H1 (cell line): ENCODE measurements around the gene NELL1. TPM values are rescaled to one million over a fixed set of nuclear protein-coding genes. Genes with fewer than 3 reads are reported as not detected.

Experiments used
- CTCF ChIA-PET: fragments of 300-600 bp; sonication (Branson Sonifier 250); formaldehyde crosslinking; loops from one replicate; lab custom pipeline; 2021; ENCODE audit not compliant: partially characterized antibody; lab: Charles Lee
- POLR2A ChIA-PET: fragments of 300-600 bp; sonication (Branson Sonifier 250); formaldehyde crosslinking; loops from one replicate; lab custom pipeline; 2021; ENCODE audit warnings: inconsistent platforms; ENCODE audit not compliant: partially characterized antibody; lab: Charles Lee
- DNase-seq, 2 experiments: peaks; one replicate each; pipeline versions ENCODE4 v3.0.0 to v3.0.0-alpha.2; 2010 to 2022; ENCODE audit warnings: low spot score in 2 of 2, low read depth in 1 of 2, mixed read lengths in 1 of 2
- FAIRE-seq: peaks from 2 replicates; lab custom pipeline; 2011; peaks lifted over from hg19 to GRCh38; lab: Jason Lieb, UNC
- H2AFZ ChIP-seq: 2 replicates; pipeline ENCODE4 v1.8.1; 2012; ENCODE audit warnings: low read length, inconsistent platforms
- H2AK5ac ChIP-seq: 2 replicates; pipeline ENCODE4 v1.6.1; 2013; ENCODE audit warnings: low read depth, low read length
- H2BK120ac ChIP-seq: replicated peaks from 2 replicates; pipeline ENCODE3; 2013; ENCODE audit warnings: low read depth, low read length, inconsistent platforms
- H2BK12ac ChIP-seq: 2 replicates; pipeline ENCODE4 v1.6.1; 2013; ENCODE audit warnings: low read depth, low read length
- H2BK15ac ChIP-seq: 2 replicates; pipeline ENCODE4 v1.6.1; 2013; ENCODE audit warnings: low read length
- H2BK20ac ChIP-seq: 2 replicates; pipeline ENCODE4 v1.6.1; 2013; ENCODE audit warnings: low read length
- H2BK5ac ChIP-seq: 2 replicates; pipeline ENCODE4 v1.6.1; 2013; ENCODE audit warnings: low read depth, low read length
- H3K14ac ChIP-seq: 2 replicates; pipeline ENCODE4 v1.6.1; 2013; ENCODE audit warnings: inconsistent platforms; ENCODE audit not compliant: insufficient read length
- H3K18ac ChIP-seq: 2 replicates; pipeline ENCODE4 v1.6.1; 2013; ENCODE audit warnings: low read length; ENCODE audit errors: extremely low read depth
- H3K23ac ChIP-seq: 2 replicates; pipeline ENCODE4 v1.6.1; 2013; ENCODE audit warnings: inconsistent platforms; ENCODE audit not compliant: insufficient read length
- H3K23me2 ChIP-seq: 2 replicates; pipeline ENCODE4 v1.6.1; 2013; ENCODE audit warnings: low read depth, low read length
- H3K27ac ChIP-seq: 2 replicates; pipeline ENCODE4 v1.6.1; 2011; ENCODE audit warnings: low read depth, low read length, inconsistent platforms
- H3K27me3 ChIP-seq, 4 experiments: replicated peaks in 1 of 4; 1 replicate in 1 of 4; 2 replicates in 3 of 4; pipeline versions ENCODE4 v1.6.1 to v1.8.1; 2011 to 2013; ENCODE audit warnings: low read length in 3 of 4, mild to moderate bottlenecking in 3 of 4, inconsistent platforms in 2 of 4, mixed read lengths in 2 of 4, moderate library complexity in 1 of 4; ENCODE audit not compliant: control insufficient read depth in 3 of 4, insufficient read depth in 3 of 4; ENCODE audit errors: extremely low read depth in 1 of 4
- H3K36me3 ChIP-seq, 4 experiments: 2 replicates each; pipeline versions ENCODE4 v1.6.1 to v1.8.1; 2011 to 2013; ENCODE audit warnings: mild to moderate bottlenecking in 4 of 4, low read length in 3 of 4, moderate library complexity in 2 of 4, control low read depth in 1 of 4, inconsistent platforms in 1 of 4; ENCODE audit not compliant: insufficient read depth in 4 of 4, control insufficient read depth in 2 of 4
- H3K4ac ChIP-seq: replicated peaks from 2 replicates; pipeline ENCODE3; 2013; ENCODE audit warnings: low read length, low read depth, mixed read lengths, inconsistent platforms; ENCODE audit not compliant: insufficient read length
- H3K4me1 ChIP-seq, 4 experiments: replicated peaks in 1 of 4; 1 replicate in 1 of 4; 2 replicates in 3 of 4; pipeline versions ENCODE4 v1.6.1 to v1.8.1; 2011 to 2013; ENCODE audit warnings: low read length in 3 of 4, inconsistent platforms in 2 of 4, mixed read lengths in 1 of 4; ENCODE audit not compliant: insufficient read depth in 4 of 4, control insufficient read depth in 3 of 4
- H3K4me2 ChIP-seq, 2 experiments: 2 replicates each; pipeline versions ENCODE4 v1.6.1 to v1.8.1; 2011 to 2013; ENCODE audit warnings: low read depth in 2 of 2, low read length in 2 of 2, control low read depth in 1 of 2, inconsistent platforms in 1 of 2, mild to moderate bottlenecking in 1 of 2; ENCODE audit not compliant: insufficient read depth in 1 of 2
- H3K4me3 ChIP-seq, 4 experiments: fragments of 200-600, 300-600 bp in 1 of 4; sonication (generic), shearing (Covaris generic), sonication (Bioruptor Twin) in 1 of 4; 2 replicates each; pipeline versions ENCODE4 v1.5.1 to v1.8.1; 2011 to 2016; ENCODE audit warnings: low read length in 4 of 4, low read depth in 3 of 4, control low read depth in 2 of 4, inconsistent platforms in 2 of 4, mild to moderate bottlenecking in 2 of 4, mixed read lengths in 1 of 4, moderate library complexity in 1 of 4; ENCODE audit not compliant: insufficient read depth in 2 of 4; ENCODE audit errors: extremely low read depth in 1 of 4
- H3K56ac ChIP-seq: replicated peaks from 2 replicates; pipeline ENCODE3; 2013; ENCODE audit warnings: low read depth, mild to moderate bottlenecking, mixed read lengths, low read length, inconsistent platforms; ENCODE audit not compliant: insufficient read length
- H3K79me1 ChIP-seq: 2 replicates; pipeline ENCODE4 v1.6.1; 2013; ENCODE audit warnings: low read depth, low read length, control low read depth
- H3K79me2 ChIP-seq, 2 experiments: 2 replicates each; pipeline versions ENCODE4 v1.6.1 to v1.8.1; 2012 to 2013; ENCODE audit warnings: low read length in 2 of 2, mild to moderate bottlenecking in 2 of 2, inconsistent platforms in 1 of 2; ENCODE audit not compliant: insufficient read depth in 2 of 2, control insufficient read depth in 1 of 2
- H3K9ac ChIP-seq, 4 experiments: replicated peaks in 1 of 4; 1 replicate in 1 of 4; 2 replicates in 3 of 4; pipeline versions ENCODE4 v1.6.1 to v1.8.1; 2011 to 2013; ENCODE audit warnings: low read depth in 3 of 4, low read length in 3 of 4, control low read depth in 2 of 4, mild to moderate bottlenecking in 2 of 4, moderate library complexity in 2 of 4, inconsistent platforms in 1 of 4; ENCODE audit errors: extremely low read depth in 1 of 4
- H3K9me3 ChIP-seq, 2 experiments: 2 replicates each; pipeline versions ENCODE4 v1.6.1 to v1.8.1; 2012 to 2013; ENCODE audit warnings: mild to moderate bottlenecking in 2 of 2, moderate library complexity in 2 of 2, control low read depth in 1 of 2, inconsistent platforms in 1 of 2, low read depth in 1 of 2, low read length in 1 of 2, mixed read lengths in 1 of 2; ENCODE audit not compliant: insufficient read depth in 2 of 2
- H4K20me1 ChIP-seq, 2 experiments: replicated peaks in 1 of 2; 2 replicates each; pipeline versions ENCODE3 to v1.8.1; 2011 to 2013; ENCODE audit warnings: inconsistent platforms in 2 of 2, low read length in 2 of 2, mild to moderate bottlenecking in 1 of 2; ENCODE audit not compliant: insufficient read depth in 2 of 2, control insufficient read depth in 1 of 2
- H4K5ac ChIP-seq: 2 replicates; pipeline ENCODE4 v1.6.1; 2013; ENCODE audit warnings: low read length, low read depth, mixed read lengths, inconsistent platforms; ENCODE audit not compliant: insufficient read length
- H4K8ac ChIP-seq: 2 replicates; pipeline ENCODE4 v1.8.0; 2013; ENCODE audit warnings: mild to moderate bottlenecking, moderate library complexity, low read length, inconsistent platforms; ENCODE audit not compliant: insufficient read depth; ENCODE audit errors: extremely low read depth
- H4K91ac ChIP-seq: replicated peaks from 2 replicates; pipeline ENCODE3; 2013; ENCODE audit warnings: low read length, mixed read lengths, inconsistent platforms; ENCODE audit not compliant: insufficient read length
- EZH2 ChIP-seq: fragments of 200-600 bp; sonication (generic); IDR thresholded peaks from 2 replicates; pipeline ENCODE4 v1.7.1; 2012; ENCODE audit warnings: low read depth, mild to moderate bottlenecking, moderate library complexity, low read length, inconsistent platforms; ENCODE audit not compliant: severe bottlenecking
- RFX5 ChIP-seq: IDR thresholded peaks from 2 replicates; pipeline ENCODE4 v1.6.1; 2011; ENCODE audit warnings: low read depth, low read length, improper control_type of control experiment, borderline replicate concordance
- SUZ12 ChIP-seq: fragments of 200-600 bp; sonication (generic); IDR thresholded peaks from 2 replicates; pipeline ENCODE4 v1.6.1; 2012; ENCODE audit warnings: mild to moderate bottlenecking, inconsistent platforms, low read length, moderate library complexity, mixed read lengths
- TCF12 ChIP-seq: IDR thresholded peaks from 2 replicates; pipeline ENCODE4 v1.6.1; 2011; ENCODE audit warnings: low read depth, mild to moderate bottlenecking, low read length
- WGBS, 2 experiments: shearing (Covaris generic) in 1 of 2; methylation state at CpG; one replicate each; pipeline versions ENCODE4 v1.1.6 to v1.1.7; 2013 to 2015; ENCODE audit warnings: low lambda C conversion rate in 2 of 2, mixed read lengths in 2 of 2, inconsistent platforms in 1 of 2, low coverage in 1 of 2, missing lambda C conversion rate in 1 of 2; ENCODE audit not compliant: insufficient replicate concordance in 2 of 2, insufficient coverage in 1 of 2, insufficient read length in 1 of 2; ENCODE audit errors: extremely low coverage in 1 of 2, missing lambda C conversion rate in 1 of 2; 5-methylcytosine and 5-hydroxymethylcytosine counted together
- polyA plus RNA-seq, 7 experiments: library from polyadenylated mRNA; depleted of rRNA in 3 of 7; stranded (reverse) in 5 of 7; unstranded in 2 of 7; fragments of >200 nt in 5 of 7; fragments of 200-250 nt in 2 of 7; gene quantifications; 1 replicate in 5 of 7; 2 replicates in 1 of 7; 4 replicates in 1 of 7; pipeline versions ENCODE4 v1.2.1 to v1.2.3, GENCODE V29; 2011 to 2013; ENCODE audit warnings: missing spikeins in 2 of 7, mixed read lengths in 2 of 7
- total RNA-seq: library from RNA; stranded (reverse); fragmentation: NEBNext Ultra II Directional; extraction: Animal tissue kit (Norgen Biotek cat#: 25700); gene quantifications from 2 replicates; pipeline ENCODE4 v1.2.1, GENCODE V29; 2021

Gene NELL1
- total and polyA plus RNA-seq, 2 of the 8 experiments (the other 6 are each of a cell fraction or from before 2014, with no cell fraction given) = 0.21 TPM; not detected in 1

- H3K27ac ChIP-seq = no peak overlapping the region
- peaks cover 0 to 5% of the 10 kb centered on the region in 2 experiments for H4K20me1 ChIP-seq
- no peak overlapping the region for H4K8ac ChIP-seq
- no peak overlapping the region for H4K91ac ChIP-seq
- no peak overlapping the region for H2BK15ac ChIP-seq
- POLR2A ChIA-PET = no interaction called here
- H3K23me2 ChIP-seq = peaks cover 21% of the 10 kb centered on the region
- no peak overlapping the region for H4K5ac ChIP-seq
- no peaks in the 10 kb centered on the region for H3K79me2 ChIP-seq
- H3K18ac ChIP-seq = no peak overlapping the region
- WGBS, 2 experiments = 11% methylated on average over 10 of the region's 10 CpGs; no CpG with 5 or more reads in 1 of the 2 experiments
- CTCF ChIA-PET = interaction anchor here (0.8 to 2.3 kb wide), 7 partner anchors 8 to 205 kb away, joined by 3 to 11 read pairs (median 5); no protein-coding TSS in a partner anchor
- H2BK120ac ChIP-seq = no peak overlapping the region
- H2AK5ac ChIP-seq = no peak overlapping the region
- peaks cover 45 to 60% (median 59%) of the 10 kb centered on the region in 4 experiments for H3K27me3 ChIP-seq
- no peak overlapping the region for H3K14ac ChIP-seq
- no peak overlapping the region for H3K4ac ChIP-seq
- peak overlapping the region; percentile 50 to 80 (median 56); a peak in 5 of 8 replicates for H3K4me3 ChIP-seq
- peak overlapping the region; percentile 77 to 99 for H3K4me2 ChIP-seq
- H3K56ac ChIP-seq = no peak overlapping the region
- H3K36me3 ChIP-seq = no peaks in the 10 kb centered on the region
- no peak overlapping the region for H2AFZ ChIP-seq
- no peak overlapping the region for H2BK12ac ChIP-seq
- H2BK5ac ChIP-seq = no peak overlapping the region
- H3K23ac ChIP-seq = no peak overlapping the region
- H3K79me1 ChIP-seq = no peaks in the 10 kb centered on the region
- H3K9ac ChIP-seq = no peak overlapping the region
- FAIRE-seq (no peak), DNase-seq (no peak)
- no peaks in the 10 kb centered on the region for H3K9me3 ChIP-seq
- TF ChIP-seq SUZ12 (peak; percentile 59; the same call in 1 of the 2 replicates), EZH2 (peak; percentile 56), TCF12 (no peak), RFX5 (no peak)
- H3K4me1 ChIP-seq = peaks cover 12 to 24% (median 13%) of the 10 kb centered on the region in 4 experiments; a peak in 6 of 7 replicates
- H2BK20ac ChIP-seq = no peak overlapping the region
Observed at GRCh38 chr11:20668131-20668809, 1.1 kb upstream of the NELL1 start.
